ENCODE data around the gene PALLD. TPM values are rescaled to one million over a fixed set of nuclear protein-coding genes. Genes with fewer than 3 reads are reported as not detected.

PALLD gene
- total and polyA plus RNA-seq, 2 of the 13 experiments (the other 11 are each of a cell fraction or from before 2014, with no cell fraction given): 0.50 to 1.5 TPM

DNA sequence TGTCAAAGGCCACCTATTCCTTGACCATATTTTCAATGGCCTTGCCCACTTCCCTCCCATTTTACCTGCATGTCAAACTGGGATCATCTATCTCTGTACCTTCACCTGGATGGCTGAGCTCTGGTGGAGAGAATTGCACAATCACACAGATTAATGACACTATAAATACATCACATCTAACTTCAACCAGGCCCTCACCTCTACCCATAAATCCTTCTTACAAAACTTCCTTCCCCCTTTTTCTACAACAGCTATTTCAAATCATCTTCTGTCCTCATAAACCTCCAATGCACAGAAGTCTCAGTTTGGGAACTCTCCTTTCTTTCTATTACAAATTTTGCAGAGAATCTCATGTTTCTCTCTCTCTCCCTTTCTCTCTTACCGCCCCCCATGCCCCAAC is 9.2 kb downstream of the PALLD start:
- no peak overlapping the region for H3K9ac ChIP-seq (ENCODE audit: insufficient read depth, low read depth, low read length)
- H3K27ac ChIP-seq (ENCODE audit: extremely low read length, insufficient read depth, low read length): no peak overlapping the region
- DNase-seq (ENCODE audit: low spot score) (no peak), ATAC-seq (no peak), FAIRE-seq (no peak)
- TF ChIP-seq CEBPB (IDR thresholded peaks at IDR 0.05; ENCODE audit: borderline replicate concordance, low read depth, low read length) (peak; percentile 67), ZNF557 (CRISPR knock-in tag; IDR thresholded peaks at IDR 0.05) (no peak)
- no peaks in the 10 kb centered on the region for H4K20me1 ChIP-seq (ENCODE audit: insufficient read depth, low read length)
- no peak overlapping the region for H3K4me3 ChIP-seq (replicated peaks in 1 of 3; ENCODE audit: insufficient read depth in 1 of 3, low read depth in 2 of 3, low read length in 3 of 3)
- no peaks in the 10 kb centered on the region; a peak in 1 of 5 replicates for H3K36me3 ChIP-seq (replicated peaks in 1 of 2; ENCODE audit: control insufficient read depth in 1 of 2, insufficient read depth in 2 of 2, low read length in 2 of 2)
- 0% methylated on average over 1 of the region's 1 CpG for WGBS (ENCODE audit: low lambda C conversion rate)
- peaks cover 7% of the 10 kb centered on the region for H3K4me1 ChIP-seq (ENCODE audit: insufficient read depth, low read length)
- ChIA-PET POLR2A (no interaction called here), CTCF (ENCODE audit: low intra/inter-chr PET ratio, low total read pairs) (no interaction called here)
- no peaks in the 10 kb centered on the region for H3K9me3 ChIP-seq (ENCODE audit: low read length)
- in situ Hi-C loops (cut with HindIII; ENCODE audit: extremely low pct_ligation_motif_present, low pct_unique_long_range_greater_than_20kb) (no loop called here), intact Hi-C loops (cut with micrococcal nuclease; ENCODE audit: unreplicated experiment) (no loop called here)
- no peaks in the 10 kb centered on the region; a peak in 1 of 5 replicates for H3K27me3 ChIP-seq (ENCODE audit: control insufficient read depth in 1 of 2, insufficient read depth in 2 of 2, low read length in 2 of 2)
- H3K79me2 ChIP-seq (ENCODE audit: insufficient read depth, low read length): no peaks in the 10 kb centered on the region
- H3K4me2 ChIP-seq (ENCODE audit: low read depth, low read length): no peak overlapping the region
- no peak overlapping the region for H2AFZ ChIP-seq (ENCODE audit: low read length)
- no TSS peak for BruUV-seq (replicated peaks)

DNA sequence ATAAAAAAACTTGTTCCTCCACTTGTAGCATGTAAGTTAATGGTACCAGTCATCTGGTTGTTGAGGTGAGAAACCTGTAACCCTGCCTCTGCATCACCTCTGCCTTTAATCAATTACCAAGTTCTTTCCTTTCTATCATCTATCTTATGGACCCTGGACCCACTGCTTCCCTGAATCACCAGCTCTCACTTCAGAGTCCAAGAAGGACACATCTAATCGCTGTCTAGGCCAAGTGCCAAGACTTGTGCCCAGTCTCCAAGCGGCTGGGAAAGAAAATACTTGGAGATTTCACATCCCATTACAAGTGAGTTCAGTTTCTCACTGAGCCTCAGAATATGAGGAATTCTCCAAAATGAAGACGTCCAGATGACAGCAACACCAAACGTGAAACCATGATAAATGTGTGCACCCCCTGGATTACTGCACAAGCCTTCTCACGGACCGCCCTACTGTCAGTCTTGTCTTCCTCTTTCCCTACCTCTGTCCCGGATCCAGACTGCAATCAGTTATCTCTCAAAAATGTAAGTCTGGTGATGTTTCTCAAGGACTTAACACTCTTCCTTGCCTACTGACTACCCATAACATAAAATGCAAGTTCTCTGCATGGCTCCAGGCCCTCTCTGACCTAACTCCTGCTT is 10.4 kb downstream of the PALLD start:
- POLR2A ChIA-PET: no interaction called here
- H3K36me3 ChIP-seq (replicated peaks in 1 of 2; ENCODE audit: control insufficient read depth in 1 of 2, insufficient read depth in 2 of 2, low read length in 2 of 2): no peaks in the 10 kb centered on the region; a peak in 1 of 5 replicates
- no peaks in the 10 kb centered on the region for H3K9me3 ChIP-seq (ENCODE audit: low read length)
- no peak overlapping the region for H3K4me3 ChIP-seq (replicated peaks in 1 of 3; ENCODE audit: insufficient read depth in 1 of 3, low read depth in 2 of 3, low read length in 3 of 3)
- ATAC-seq (no peak), DNase-seq (ENCODE audit: low spot score) (no peak), FAIRE-seq (no peak)
- no peaks in the 10 kb centered on the region for H3K79me2 ChIP-seq (ENCODE audit: insufficient read depth, low read length)
- H3K4me1 ChIP-seq (ENCODE audit: insufficient read depth, low read length): no peaks in the 10 kb centered on the region
- BruUV-seq (replicated peaks): no TSS peak
- no peaks in the 10 kb centered on the region for H4K20me1 ChIP-seq (ENCODE audit: insufficient read depth, low read length)
- intact Hi-C loops (cut with micrococcal nuclease; ENCODE audit: unreplicated experiment): no loop called here
- no peaks in the 10 kb centered on the region; a peak in 1 of 5 replicates for H3K27me3 ChIP-seq (ENCODE audit: control insufficient read depth in 1 of 2, insufficient read depth in 2 of 2, low read length in 2 of 2)
- no peak overlapping the region for H3K27ac ChIP-seq (ENCODE audit: extremely low read length, insufficient read depth, low read length)
- H3K9ac ChIP-seq (ENCODE audit: insufficient read depth, low read depth, low read length): no peak overlapping the region
- H3K4me2 ChIP-seq (ENCODE audit: low read depth, low read length): no peak overlapping the region
- WGBS (ENCODE audit: low lambda C conversion rate): 23% methylated on average over 7 of the region's 7 CpGs
- CTCF ChIA-PET (ENCODE audit: low intra/inter-chr PET ratio, low total read pairs): no interaction called here
- in situ Hi-C loops (cut with HindIII; ENCODE audit: extremely low pct_ligation_motif_present, low pct_unique_long_range_greater_than_20kb): no loop called here
- H2AFZ ChIP-seq (ENCODE audit: low read length): no peak overlapping the region
- no peak for TF ChIP-seq ZNF883 (CRISPR knock-in tag; IDR thresholded peaks at IDR 0.05; ENCODE audit: not compliant biosample characterization)
- no peak for TF ChIP-seq ZNF343 (CRISPR knock-in tag; IDR thresholded peaks at IDR 0.05)
- TF ChIP-seq ZNF282 (IDR thresholded peaks at IDR 0.05; ENCODE audit: partially characterized antibody): no peak
- no peak for TF ChIP-seq AHR (CRISPR knock-in tag; IDR thresholded peaks at IDR 0.05)
- TF ChIP-seq, protein P1, sequence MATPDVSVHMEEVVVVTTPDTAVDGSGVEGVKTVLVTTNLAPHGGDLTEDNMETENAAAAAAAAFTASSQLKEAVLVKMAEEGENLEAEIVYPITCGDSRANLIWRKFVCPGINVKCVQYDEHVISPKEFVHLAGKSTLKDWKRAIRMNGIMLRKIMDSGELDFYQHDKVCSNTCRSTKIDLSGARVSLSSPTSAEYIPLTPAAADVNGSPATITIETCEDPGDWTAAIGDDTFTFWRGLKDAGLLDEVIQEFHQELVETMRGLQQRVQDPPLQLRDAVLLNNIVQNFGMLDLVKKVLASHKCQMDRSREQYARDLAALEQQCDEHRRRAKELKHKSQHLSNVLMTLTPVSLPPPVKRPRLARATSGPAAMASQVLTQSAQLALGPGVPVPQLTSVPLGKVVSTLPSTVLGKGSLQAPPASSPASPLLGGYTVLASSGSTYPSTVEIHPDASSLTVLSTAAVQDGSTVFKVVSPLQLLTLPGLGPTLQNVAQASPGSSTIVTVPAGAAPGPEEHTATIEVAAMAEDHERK (CRISPR knock-in tag; IDR thresholded peaks at IDR 0.05; ENCODE audit: low read depth): no peak
- no peak for TF ChIP-seq ZNF670 (CRISPR knock-in tag; IDR thresholded peaks at IDR 0.05; ENCODE audit: borderline replicate concordance)
- no peak for TF ChIP-seq ZNF557 (CRISPR knock-in tag; IDR thresholded peaks at IDR 0.05)
- TF ChIP-seq, protein P2, sequence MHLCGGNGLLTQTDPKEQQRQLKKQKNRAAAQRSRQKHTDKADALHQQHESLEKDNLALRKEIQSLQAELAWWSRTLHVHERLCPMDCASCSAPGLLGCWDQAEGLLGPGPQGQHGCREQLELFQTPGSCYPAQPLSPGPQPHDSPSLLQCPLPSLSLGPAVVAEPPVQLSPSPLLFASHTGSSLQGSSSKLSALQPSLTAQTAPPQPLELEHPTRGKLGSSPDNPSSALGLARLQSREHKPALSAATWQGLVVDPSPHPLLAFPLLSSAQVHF (CRISPR knock-in tag; IDR thresholded peaks at IDR 0.05): no peak
- TF ChIP-seq FOXA3 (CRISPR knock-in tag; IDR thresholded peaks at IDR 0.05): no peak
- no peak for TF ChIP-seq NRL (CRISPR knock-in tag; IDR thresholded peaks at IDR 0.05; ENCODE audit: borderline replicate concordance)
- TF ChIP-seq CCAR2 (optimal IDR thresholded peaks at IDR 0.05; ENCODE audit: low read depth, low read length): no peak
- no peak for TF ChIP-seq PAF1 (CRISPR knock-in tag; IDR thresholded peaks at IDR 0.05)
- TF ChIP-seq HMG20B (CRISPR knock-in tag; conservative IDR thresholded peaks at IDR 0.05): no peak
- TF ChIP-seq NONO (IDR thresholded peaks at IDR 0.05): no peak
- TF ChIP-seq NONO (CRISPR knock-in tag; conservative IDR thresholded peaks at IDR 0.05): no peak
- TF ChIP-seq, protein P3, sequence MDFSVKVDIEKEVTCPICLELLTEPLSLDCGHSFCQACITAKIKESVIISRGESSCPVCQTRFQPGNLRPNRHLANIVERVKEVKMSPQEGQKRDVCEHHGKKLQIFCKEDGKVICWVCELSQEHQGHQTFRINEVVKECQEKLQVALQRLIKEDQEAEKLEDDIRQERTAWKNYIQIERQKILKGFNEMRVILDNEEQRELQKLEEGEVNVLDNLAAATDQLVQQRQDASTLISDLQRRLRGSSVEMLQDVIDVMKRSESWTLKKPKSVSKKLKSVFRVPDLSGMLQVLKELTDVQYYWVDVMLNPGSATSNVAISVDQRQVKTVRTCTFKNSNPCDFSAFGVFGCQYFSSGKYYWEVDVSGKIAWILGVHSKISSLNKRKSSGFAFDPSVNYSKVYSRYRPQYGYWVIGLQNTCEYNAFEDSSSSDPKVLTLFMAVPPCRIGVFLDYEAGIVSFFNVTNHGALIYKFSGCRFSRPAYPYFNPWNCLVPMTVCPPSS (IDR thresholded peaks at IDR 0.05): no peak
- TF ChIP-seq ZFP1 (CRISPR knock-in tag; IDR thresholded peaks at IDR 0.05): no peak
